Left ventricle myocardium superior (tissue), 1 donor: ENCODE data around the gene GAPT. TPM values are rescaled to one million over a fixed set of nuclear protein-coding genes. Genes with fewer than 3 reads are reported as not detected.

ENCODE experiments used
- ATAC-seq: fragments of 200-7000 bp; cut with Tn5 transposase; one replicate; pipeline ENCODE4 v1.9.1; 2020; ENCODE audit warnings: mild to moderate bottlenecking, moderate library complexity
- DNase-seq: peaks from one replicate; pipeline ENCODE4 v3.0.0-alpha.2; 2020
- intact Hi-C: fragments of 100-400 bp; cut with micrococcal nuclease; formaldehyde crosslinking; loops from one replicate; pipeline ENCODE4 v1.11.0; 2022
- total RNA-seq: library from RNA; stranded (reverse); fragmentation: NEBNext Ultra II Directional; extraction: Animal tissue kit (Norgen Biotek cat#: 25700); gene quantifications from one replicate; pipeline ENCODE4 v1.2.1, GENCODE V29; 2021
- donor health status: DM: no; HTN: yes; CAD: no; lungs with severe emphysema.

GAPT gene
- total RNA-seq, 1 donor from 2014 or later = 1.4 TPM

- intact Hi-C loops = loop anchor here (5.0 to 10.0 kb wide), 5 partner anchors 95 to 1162 kb away; no protein-coding TSS in a partner anchor
- ATAC-seq (peak; percentile 32), DNase-seq (peak; percentile 59)
These were observed 31.9 kb upstream of the GAPT start for GRCh38 chr5:58459146-58460001.

DNA sequence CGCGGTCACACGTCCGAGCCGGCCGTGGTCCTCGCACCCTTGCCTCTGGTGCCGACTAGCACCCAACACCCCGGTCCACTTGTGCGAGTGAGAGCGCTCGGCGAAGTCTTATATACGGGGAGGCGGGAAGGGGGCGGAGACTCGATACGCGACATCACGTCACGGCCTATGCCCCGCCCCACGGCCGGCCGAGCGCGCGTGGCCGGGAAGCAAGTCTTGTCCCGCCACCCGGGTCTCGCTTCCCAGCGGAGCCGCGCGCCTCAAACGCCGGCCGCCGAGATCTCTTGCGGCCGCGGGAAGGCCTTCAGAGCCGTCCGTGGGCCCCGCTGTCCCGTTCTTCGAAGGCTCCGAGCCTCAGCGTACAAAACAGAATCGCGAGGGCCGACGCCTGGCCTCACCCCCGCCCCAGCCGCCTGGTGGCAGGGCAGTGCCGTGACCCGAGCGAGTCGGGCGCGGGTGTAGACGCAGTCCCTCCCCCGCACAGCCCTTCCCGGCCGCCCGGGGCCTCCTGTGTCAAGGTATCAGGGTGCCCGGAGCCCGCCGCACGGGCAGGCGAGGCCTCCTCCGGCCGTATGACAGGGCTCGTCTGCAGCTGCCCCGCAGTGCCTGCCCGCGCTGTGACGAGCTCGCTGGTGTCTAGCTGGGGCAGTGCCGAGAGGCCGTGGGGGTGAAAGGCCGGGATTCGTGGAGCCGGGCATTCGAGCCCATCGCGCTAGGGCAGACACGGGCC is 31.1 kb upstream of the GAPT start, which contains the start of gene PLK2:
PLK2 (minus strand) TSS at position 85 of the 730 bp plus-strand sequence. CDS start 127 bp downstream, outside the sequence.
- DNase-seq = peak; percentile 97
- peak; percentile 95 for ATAC-seq
- intact Hi-C loops = loop anchor here (5.0 kb wide), 4 partner anchors 573 to 1163 kb away; no protein-coding TSS in a partner anchor

- DNase-seq (peak; percentile 94), ATAC-seq (peak; percentile 81)
- intact Hi-C loops = loop anchor here (5.0 kb wide), 4 partner anchors 574 to 1164 kb away; no protein-coding TSS in a partner anchor
These were observed 30.4 kb upstream of the GAPT start for GRCh38 chr5:58460732-58461286.

DNA sequence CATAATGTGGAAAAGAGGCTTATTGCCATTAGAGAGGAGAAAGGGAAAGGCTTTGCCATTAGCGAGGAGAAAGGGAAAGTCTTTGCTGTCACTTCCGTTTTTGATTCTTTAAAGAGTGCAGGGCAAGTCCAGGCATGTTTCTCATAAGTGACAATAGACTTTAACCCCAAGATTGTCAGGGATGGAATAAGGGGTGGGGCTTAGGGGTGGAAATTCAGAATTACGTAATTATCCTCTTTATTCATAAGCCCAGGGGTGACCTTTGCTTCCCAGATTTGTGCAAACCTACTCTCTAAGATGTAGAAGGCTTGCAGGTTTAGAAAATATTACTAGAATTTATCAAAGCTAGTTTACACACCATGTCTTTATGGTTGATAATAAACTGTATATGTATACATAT is 29.1 kb upstream of the GAPT start:
- ATAC-seq (no peak), DNase-seq (no peak)
- intact Hi-C loops = loop anchor here (5.0 kb wide), 4 partner anchors 575 to 1165 kb away; no protein-coding TSS in a partner anchor

- no peak for DNase-seq
- intact Hi-C loops = loop anchor here (5.0 kb wide), 4 partner anchors 575 to 1165 kb away; no protein-coding TSS in a partner anchor
- ATAC-seq = no peak
These were observed 28.5 kb upstream of the GAPT start for GRCh38 chr5:58462623-58463230.

DNA sequence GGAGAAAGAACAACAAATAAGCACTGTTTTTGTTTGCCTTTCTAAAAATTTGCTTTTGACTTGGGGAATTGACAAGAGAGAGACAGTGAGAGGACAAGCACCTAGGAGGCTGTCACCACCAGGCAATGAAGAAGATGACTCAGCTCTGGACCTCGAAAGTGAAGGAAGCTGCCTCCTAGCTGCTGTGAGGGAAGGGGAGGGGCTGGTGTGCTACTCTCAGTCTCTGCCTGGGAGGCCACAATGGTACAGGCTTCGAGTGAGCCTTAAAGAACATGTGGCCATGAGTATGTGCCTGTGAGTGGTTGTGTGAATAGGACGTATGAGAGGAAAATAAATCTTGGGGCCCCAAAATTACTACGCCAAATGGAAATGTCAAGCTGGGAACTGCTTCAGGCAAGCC is 24.3 kb upstream of the GAPT start:
- intact Hi-C loops = no loop called here

DNA sequence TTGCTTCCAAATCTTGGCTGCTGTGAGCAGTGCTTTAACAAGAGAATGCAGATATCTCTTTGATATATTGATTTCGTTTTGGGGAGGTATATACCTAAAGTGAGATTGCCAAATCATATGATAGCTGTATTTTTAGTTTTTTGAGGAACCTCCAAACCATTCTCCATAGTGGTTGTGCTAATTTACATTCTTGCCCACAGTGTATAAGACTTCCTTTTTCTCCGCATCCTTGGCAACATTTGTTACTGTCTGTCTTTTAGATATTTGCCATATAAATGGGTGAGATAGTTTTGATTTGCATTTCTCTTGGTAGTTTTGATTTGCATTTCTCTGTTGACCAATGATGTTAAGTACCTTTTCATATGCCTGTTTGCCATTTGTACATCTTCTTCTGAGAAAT is 21.3 kb upstream of the GAPT start:
- DNase-seq = no peak
- intact Hi-C loops = no loop called here
- ATAC-seq = no peak

More for the DNA sequence above, 24.3 kb upstream of the GAPT start:
- no peak for DNase-seq
- no peak for ATAC-seq

GRCh38 chr5:58475404-58475803 is 15.8 kb upstream of the GAPT start:
- no peak for ATAC-seq
- no peak for DNase-seq
- intact Hi-C loops = no loop called here

GRCh38 chr5:58477760-58478376 is 13.4 kb upstream of the GAPT start:
- intact Hi-C loops = no loop called here
- DNase-seq = no peak
- no peak for ATAC-seq

DNA sequence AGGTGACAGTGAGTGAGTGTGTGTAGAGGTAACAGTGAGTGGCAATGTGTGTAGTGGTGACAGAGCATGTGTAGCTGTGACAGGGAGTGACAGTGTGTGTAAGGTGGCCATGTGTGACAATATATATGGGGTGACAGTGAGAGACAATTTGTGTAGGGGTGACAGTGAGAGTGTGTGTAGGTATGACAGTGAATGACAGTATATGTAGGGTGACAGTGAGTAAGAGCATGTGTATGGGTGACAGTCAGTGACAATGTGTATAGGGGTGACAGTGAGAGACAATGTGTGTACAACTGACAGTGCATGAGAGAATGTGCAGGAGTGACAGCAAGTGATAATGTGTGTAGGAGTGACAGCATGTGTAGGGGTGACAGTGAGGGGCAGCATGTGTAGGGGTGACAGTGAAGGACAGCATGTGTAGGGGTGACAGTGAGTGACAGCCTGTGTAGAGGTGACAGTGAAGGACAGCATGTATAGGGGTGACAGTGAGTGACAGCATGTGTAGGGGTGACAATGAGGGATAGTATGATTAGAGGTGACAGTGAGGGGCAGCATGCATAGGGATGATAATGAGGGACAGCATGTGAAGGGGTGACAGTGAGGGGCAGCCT is 10.1 kb upstream of the GAPT start:
- no peak for DNase-seq
- no peak for ATAC-seq
- intact Hi-C loops = no loop called here

GRCh38 chr5:58481828-58482227 is 9.4 kb upstream of the GAPT start:
- no peak for ATAC-seq
- intact Hi-C loops = no loop called here
- no peak for DNase-seq

DNA sequence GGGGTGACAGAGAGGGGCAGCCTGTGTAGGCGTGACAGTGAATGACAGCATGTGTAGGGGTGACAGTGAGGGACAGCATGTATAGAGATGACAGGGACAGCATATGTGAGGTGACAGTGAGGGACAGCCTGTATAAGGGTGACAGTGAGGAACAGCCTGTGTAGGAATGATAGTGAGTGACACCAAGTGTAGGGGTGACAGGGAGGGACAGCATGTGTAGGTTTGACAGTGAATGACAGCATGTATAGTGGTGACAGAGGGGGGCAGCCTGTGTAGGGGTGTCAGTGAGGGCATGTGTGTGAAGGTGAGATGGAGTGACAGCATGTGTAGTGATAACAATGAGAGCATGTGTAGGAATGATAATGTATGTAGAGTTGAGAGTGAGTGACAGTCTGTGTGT is 8.7 kb upstream of the GAPT start:
- no peak for ATAC-seq
- DNase-seq = no peak
- intact Hi-C loops = no loop called here

GRCh38 chr5:58484505-58484904 is 6.7 kb upstream of the GAPT start:
- intact Hi-C loops = no loop called here
- DNase-seq = no peak
- no peak for ATAC-seq

DNA sequence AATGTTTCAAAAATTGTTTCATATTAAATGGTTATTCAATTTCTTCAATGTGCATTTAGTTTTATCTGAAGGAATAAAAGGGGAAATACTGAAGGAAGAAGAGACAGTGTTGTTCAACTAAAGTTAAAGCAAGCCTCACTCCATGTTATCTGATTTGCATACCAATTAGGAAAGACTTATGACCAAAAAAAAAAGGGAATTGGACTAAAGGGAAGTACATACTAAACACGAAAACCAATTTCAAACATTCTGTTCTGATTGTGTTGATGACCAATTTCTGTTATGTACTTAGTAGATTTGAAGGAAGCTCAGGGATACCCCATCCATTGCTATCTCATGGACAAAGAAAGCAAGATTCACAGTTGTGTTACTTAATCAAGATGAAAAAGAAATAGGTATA is 4.9 kb upstream of the GAPT start:
- intact Hi-C loops = no loop called here
- ATAC-seq (no peak), DNase-seq (no peak)

DNA sequence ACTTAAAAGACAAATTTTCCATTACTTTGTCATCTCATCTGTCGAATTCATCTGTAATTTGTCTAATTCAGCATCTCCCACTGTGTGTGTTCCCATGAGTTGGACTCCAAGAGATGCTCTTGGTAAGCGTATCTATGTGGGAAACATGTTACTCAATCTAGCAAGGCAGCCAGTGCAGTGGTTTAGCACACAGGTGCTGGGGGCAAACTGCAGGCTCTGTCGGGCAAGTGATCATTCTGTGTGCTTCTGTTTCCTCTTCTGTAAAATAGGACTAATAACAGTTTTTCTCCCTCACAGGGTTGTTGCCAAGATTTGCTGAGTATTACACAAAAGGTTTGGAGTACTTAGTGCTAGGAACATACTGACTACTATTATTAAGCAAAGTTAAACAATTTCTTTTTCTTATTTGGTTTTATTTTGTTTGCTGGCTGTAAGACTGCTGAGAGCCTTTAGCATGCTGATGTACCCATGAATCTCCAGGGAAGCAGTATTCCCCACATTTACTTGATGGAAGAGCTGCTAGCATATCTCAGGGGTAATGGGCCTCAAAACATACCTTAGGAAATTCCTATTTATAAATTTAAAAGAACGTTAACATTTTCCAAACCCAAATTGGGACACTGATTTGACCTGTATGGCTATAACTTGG is 709 bp upstream of the GAPT start:
- ATAC-seq (no peak), DNase-seq (no peak)
- intact Hi-C loops = no loop called here

- DNase-seq (no peak), ATAC-seq (no peak)
- intact Hi-C loops = no loop called here
These were observed 1.9 kb downstream of the GAPT start for GRCh38 chr5:58493141-58493540.

DNA sequence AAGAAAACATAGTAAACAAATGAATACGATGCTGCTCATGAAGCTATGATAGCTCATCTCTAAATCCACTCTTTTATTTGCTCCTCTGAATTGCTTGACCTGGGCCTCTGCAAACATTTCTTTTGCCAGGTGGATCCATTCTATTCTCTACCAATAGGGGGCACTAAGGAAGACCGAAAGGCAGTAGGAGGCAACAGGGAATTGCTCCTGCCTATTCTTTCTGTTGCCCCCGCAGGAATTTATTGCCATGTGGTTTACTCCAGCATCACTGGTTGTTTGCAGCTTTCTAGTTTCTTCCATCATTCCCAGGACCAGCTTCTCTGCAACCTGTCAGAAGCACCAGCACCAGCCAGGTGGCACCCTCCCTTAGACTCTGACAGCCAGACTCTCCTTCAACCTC is 5.3 kb downstream of the GAPT start:
- ATAC-seq = no peak
- intact Hi-C loops = loop anchor here (5.0 kb wide), 1 partner anchor 356 kb away; no protein-coding TSS in a partner anchor
- DNase-seq = no peak

GRCh38 chr5:58497386-58497785 is 6.2 kb downstream of the GAPT start:
- DNase-seq = no peak
- intact Hi-C loops = loop anchor here (5.0 kb wide), 1 partner anchor 355 kb away; no protein-coding TSS in a partner anchor

More at GRCh38 chr5:58497386-58497785, 6.2 kb downstream of the GAPT start:
- ATAC-seq = no peak
